GM19438 (cell line): ENCODE measurements around the gene MRNIP.

Experiments used
- ATAC-seq: cut with Tn5 transposase; IDR thresholded peaks from one replicate; pipeline ENCODE4 v1.9.1; 2021; ENCODE audit warnings: low read depth; ENCODE audit not compliant: unreplicated experiment

MRNIP gene

GRCh38 chr5:179805529-179806249 is 52.9 kb downstream of the MRNIP start:
- ATAC-seq = peak; percentile 29

- no peak for ATAC-seq
Observed at GRCh38 chr5:179805070-179805528, 53.5 kb downstream of the MRNIP start.

- ATAC-seq = no peak
Observed at GRCh38 chr5:179804555-179804947, 54.1 kb downstream of the MRNIP start.

- ATAC-seq = no peak
Observed at GRCh38 chr5:179803651-179804554, 54.7 kb downstream of the MRNIP start.

- no peak for ATAC-seq
Observed at GRCh38 chr5:179802950-179803562, 55.6 kb downstream of the MRNIP start.

DNA sequence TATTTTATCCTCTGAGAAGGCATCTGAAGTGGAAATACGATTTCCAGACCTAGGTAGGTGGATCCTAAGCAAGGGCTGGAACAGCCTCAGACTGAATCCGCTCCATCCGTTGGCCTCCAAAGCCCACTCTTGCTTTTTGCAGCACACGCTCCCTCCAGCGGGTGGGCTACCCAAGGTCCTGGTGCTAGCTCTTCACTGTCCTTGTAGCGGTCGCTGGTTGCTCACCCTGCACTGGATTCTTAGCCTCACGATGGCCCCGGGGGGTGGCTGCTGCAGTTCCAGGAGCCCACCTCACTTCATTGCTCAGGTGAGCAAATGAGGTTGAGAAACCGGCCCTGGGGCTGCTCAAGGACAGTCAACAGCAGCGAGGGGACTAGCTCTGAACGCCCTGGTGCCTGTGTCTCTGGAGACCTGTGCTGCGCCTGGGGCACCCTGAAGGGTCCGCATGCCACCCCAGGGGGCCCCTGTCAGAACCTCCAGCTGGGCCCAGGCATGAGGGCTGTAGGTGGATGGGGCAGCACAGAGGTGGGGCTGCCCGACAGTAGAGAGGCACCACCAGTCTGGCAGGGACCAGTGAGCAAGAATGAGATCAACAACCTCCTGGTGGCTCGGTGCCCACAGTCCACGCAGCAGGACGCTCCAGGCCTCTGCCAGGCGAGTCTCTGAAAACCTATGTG is 56.3 kb downstream of the MRNIP start:
- no peak for ATAC-seq

DNA sequence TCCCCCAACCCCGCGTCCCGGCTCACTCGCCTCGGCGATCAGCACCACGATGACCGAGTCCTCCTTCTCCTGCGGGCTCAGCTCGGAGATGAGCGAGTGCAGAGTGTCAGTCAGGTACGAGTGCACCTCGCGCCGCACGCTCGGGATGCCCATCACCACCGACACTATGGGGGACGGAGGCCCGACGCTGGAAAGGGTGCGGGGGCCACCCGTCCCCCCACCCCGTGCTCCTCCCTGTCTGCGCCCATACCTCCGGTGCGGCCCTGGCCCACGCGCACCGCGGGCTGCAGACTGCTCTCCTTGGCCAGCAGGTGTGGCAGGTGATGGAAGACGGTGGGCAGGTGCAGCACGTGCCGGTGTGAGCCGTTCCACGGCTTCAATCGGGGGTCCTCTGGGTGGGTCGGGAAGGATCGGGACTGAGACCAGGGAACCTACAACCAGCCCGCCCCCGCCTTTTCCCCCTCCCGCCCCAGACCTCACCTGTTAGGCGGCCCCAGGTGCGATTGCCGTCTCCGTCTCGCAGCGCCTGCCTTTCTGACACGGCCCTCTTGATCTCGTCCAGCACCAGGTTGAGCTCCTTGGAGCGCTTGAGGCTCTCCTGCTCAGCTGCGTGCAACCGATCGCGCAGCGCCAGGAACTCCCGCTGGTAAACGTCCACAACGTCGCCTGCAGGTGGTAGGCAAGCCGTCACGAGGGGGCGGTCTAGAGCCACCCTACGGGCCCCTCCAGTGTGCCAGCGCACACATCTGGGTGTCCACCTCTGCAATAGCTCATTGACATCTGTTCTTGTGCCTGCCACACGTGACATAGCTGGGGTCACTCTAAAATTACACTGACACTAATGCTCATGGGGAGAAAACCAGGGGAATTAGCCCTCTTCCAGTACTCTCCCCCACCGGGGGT is 57.1 kb downstream of the MRNIP start:
- ATAC-seq = peak; percentile 33

GRCh38 chr5:179800696-179801201 is 57.9 kb downstream of the MRNIP start:
- ATAC-seq = no peak

DNA sequence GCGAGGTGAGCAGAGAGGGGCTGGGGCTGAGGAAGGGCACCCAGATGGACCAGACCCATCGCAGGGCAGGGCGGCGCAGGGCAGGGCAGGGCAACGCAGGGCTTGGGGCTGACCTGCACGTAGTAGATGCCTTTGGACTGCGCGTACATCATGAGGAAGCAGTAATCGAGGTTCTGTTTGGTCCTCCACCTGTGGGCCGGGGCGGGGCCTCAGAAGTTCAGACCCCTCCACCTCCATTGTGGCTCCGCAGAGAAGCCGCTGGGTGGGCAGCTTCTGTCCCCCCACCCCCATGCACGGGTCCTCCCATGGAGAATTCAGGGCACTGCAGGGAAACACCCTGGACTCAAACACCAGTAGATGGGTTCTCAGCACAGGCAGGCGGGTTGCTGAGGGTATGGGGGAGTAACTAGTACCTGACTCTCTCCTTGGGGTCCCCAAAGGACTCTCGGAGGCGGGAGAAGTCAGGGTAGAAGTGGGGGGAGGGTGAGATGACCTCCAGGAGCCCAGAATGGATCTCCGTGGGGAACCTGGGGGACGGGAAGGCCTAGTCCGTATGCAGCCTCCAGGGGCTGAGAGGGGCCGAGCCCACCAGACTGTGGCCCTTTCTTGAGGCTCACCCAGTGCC is 58.4 kb downstream of the MRNIP start:
- no peak for ATAC-seq

- no peak for ATAC-seq
Observed at GRCh38 chr5:179799644-179799973, 59.0 kb downstream of the MRNIP start.

DNA sequence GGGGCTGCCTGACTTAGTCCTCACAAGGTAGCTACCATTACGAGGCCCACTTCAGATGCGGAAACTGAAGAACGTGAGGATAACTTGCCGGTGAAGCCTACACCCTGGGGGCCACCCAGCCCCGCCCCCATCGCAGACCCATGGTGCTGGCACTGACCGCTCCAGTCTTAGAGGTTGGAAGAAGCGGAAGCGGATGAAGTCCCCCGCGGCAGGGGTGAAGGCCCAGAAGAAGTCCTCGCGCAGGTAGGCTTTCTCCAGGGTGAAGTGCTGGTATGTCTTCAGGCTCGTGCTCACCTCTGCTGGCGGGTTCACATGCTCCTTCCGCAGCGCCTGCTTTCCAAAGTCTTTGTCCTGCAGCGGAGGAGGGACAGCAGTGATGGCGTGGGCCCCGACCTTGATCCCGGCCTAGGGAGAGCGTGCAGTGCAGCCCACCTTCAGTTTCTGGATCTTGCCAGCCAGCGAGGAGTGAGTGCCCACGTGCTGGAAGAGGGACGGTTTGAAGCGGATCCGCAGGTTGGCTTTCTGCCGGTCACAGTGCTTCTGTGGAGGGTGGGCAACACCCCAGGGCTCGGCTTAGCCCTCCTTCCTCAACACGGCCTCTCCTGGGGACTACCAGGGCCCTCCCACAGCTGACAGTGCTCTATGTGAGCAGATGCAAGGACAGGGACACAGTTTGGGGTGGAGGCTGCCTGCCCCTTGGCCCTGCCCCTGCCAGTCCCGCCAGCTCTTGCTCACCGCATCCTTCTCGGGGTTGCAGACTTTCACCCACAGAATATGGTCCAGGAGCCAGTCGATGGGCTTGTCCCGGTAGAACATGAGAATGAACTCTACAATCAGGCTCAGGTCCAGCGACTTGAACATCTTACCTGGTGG is 59.6 kb downstream of the MRNIP start:
- ATAC-seq = no peak

DNA sequence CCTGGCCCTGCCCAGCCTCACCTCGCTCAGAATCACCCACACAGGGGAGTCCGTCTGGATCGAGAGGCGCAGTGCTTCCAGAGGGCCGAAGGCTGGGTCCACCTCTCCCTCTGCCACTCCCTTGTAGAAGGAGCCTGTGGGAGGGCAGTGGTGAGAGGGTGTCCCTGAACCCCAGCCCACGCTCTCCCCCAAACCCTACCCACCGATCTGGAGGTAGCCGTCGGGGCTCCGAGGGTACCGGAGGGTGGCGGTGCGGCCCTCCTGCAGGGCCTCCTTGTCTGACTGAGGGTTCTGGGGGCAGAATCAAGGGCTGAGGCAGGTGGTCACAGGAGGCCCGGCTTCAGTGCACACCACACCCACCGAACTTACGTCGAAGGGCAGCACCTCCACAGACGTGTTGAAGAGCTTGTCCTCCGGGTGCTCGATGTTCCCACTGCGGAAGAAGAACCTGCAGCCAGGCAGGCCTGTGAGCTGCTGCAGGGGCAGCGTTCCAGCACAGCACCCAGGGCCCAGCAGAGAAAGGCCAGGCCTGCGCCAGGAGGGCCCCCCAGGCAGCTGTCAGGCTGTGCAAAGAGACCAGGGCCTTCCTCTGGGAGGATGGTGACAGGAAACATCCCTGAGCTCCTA is 60.4 kb downstream of the MRNIP start:
- no peak for ATAC-seq

DNA sequence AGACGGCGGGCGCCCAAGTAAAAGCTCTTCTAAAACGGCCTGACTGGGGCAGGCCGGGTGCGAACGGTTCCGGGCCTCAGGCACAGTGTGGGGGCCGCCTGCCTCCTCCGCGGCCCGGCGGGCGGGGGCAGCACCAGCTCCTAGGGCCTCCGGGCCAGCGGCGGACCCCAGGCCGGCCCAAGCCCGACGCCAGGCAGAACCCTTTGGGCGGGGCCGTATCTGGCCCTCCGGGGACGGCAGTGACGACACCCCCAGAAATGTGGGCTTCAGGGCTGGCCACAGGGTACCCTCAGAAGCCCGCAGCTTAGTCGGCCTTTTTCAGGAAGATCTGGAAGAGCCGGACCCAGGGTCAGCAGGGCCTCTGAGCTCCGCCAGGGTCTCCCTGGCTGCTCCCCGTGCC is 60.9 kb downstream of the MRNIP start:
- ATAC-seq = no peak

DNA sequence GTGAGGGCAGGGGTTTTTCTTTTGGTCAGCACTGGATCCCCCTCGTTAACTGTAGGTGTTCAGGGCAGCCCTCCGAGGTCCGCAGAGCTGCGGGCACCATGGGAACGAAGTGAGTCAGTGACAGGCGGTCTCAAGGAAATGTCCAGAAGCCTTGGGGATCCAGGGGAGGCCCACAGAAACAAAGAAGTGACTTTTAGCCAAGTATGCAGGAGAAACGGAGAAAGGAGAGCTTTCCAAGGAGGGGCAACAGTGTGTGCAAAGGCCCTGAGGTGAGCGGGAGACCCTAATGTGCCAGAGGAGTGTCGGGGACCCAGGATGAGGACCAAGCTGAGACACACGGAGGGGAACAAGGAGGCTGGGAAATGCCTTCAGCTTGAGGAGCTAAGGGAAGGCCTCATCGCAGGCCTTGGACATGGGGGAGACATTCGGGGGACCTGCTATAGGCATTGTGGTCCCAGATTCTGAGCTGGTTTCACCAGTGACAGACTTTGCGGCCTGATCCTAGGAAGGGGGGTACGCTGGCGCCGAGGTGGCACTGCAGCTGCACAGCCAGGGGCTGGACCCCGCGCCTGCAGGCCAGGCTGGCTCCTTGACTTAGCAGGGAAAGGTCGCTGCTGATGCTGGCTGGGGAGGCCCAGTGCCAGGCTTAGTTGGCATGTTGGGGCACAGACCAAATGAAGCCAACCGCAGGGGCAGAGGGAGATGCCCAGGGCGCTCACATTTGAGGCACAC is 61.6 kb downstream of the MRNIP start:
- ATAC-seq = no peak

DNA sequence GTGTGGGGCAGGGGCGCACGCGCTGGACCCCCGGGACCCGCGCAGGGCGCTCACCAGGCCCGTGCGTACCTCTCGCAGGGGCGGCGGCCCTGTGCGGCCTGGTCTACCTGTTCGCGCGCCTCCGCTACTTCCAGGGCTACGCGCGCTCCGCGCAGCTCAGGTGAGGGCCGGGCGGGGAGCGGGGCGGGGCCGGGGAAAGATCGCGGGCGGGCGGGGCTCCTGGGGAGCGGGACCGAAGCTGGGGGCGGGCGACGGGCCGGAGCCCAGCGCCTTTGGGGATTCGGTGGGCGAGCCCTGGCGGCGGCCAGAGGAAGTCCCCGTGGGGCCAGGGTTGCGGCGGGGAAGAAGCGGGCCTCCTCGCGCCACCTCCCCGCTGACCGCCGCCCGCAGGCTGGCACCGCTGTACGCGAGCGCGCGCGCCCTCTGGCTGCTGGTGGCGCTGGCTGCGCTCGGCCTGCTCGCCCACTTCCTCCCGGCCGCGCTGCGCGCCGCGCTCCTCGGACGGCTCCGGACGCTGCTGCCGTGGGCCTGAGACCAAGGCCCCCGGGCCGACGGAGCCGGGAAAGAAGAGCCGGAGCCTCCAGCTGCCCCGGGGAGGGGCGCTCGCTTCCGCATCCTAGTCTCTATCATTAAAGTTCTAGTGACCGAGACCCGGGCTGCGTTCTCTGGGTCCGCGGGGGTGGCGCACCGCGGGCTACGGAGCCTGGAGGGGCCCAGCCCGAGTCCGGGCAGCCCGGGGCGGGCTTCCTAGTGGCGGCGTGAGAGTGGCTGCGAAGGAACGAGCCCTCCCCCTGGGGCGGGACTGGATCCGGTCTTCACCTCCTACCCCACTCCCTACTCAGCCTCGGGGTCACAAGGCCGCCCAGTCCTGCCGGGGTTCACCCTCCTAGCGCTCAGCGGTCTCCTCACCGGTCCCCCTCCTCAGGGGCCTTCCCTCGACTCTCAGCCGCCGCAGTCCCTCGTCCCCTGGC is 62.5 kb downstream of the MRNIP start:
- ATAC-seq = peak; percentile 67
